NK-92 (cell line): ENCODE results near the gene MOCOS.
"Not testable (repeated sequence)": the region's sequence is repeated elsewhere in the genome, so short reads cannot be mapped to it uniquely, and the experiment has no call there.

Experiments used
- DNase-seq: peaks from one replicate; lab custom pipeline; 2025; ENCODE audit not compliant: unreplicated experiment; lab: John Stamatoyannopoulos, UW

MOCOS gene, protein sequence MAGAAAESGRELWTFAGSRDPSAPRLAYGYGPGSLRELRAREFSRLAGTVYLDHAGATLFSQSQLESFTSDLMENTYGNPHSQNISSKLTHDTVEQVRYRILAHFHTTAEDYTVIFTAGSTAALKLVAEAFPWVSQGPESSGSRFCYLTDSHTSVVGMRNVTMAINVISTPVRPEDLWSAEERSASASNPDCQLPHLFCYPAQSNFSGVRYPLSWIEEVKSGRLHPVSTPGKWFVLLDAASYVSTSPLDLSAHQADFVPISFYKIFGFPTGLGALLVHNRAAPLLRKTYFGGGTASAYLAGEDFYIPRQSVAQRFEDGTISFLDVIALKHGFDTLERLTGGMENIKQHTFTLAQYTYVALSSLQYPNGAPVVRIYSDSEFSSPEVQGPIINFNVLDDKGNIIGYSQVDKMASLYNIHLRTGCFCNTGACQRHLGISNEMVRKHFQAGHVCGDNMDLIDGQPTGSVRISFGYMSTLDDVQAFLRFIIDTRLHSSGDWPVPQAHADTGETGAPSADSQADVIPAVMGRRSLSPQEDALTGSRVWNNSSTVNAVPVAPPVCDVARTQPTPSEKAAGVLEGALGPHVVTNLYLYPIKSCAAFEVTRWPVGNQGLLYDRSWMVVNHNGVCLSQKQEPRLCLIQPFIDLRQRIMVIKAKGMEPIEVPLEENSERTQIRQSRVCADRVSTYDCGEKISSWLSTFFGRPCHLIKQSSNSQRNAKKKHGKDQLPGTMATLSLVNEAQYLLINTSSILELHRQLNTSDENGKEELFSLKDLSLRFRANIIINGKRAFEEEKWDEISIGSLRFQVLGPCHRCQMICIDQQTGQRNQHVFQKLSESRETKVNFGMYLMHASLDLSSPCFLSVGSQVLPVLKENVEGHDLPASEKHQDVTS

DNA sequence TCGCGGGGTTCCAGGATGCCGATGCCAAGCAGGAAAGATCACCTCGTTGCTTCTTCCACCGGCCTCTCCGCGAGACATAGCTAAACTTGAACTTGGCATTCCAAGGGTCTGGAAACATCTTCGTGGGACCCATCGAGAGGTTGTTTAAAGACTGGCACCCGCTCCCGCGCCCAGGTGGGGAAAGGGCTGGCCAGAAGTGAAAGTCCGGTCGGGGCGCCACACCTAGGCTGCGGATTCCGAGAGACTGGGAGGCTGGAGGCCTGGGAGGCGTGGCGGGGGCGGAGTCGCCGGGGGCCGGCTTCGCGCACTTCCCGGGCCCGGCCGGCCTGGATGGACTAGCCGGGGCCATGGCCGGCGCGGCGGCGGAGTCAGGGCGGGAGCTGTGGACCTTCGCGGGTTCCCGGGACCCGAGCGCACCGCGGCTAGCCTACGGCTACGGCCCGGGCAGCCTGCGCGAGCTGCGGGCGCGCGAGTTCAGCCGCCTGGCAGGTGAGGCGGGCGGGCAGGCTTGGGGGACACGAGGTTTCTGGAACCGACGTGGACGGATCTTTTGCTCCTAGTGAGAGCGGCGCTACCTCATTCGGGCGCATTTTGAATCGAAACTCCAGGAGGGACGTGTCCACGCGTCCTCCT, at the start of gene MOCOS:
MOCOS (plus strand) TSS at position 305 of the 633 bp plus-strand sequence; CDS start at position 348, 43 bp downstream.
- DNase-seq = no peak

DNA sequence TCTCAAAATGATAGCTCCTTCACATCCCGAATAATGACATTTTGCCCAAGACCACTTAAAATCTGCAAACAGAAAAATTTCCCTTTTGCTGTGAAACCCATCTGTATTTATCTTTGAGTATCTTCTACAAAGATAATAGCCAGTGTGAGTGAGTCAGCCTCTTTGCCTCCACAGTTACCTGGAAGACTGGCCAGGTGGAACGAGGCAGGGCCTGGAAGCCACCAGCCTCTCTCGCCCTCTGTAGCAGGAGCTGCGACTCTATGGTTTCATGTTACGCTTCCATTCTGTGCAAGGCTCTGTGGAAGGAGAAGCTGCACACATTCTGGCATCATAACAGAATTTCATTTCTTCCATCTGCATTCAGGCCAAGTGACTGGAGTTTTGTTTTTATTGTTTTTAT, 48.1 kb upstream of the MOCOS start:
- no peak for DNase-seq

DNA sequence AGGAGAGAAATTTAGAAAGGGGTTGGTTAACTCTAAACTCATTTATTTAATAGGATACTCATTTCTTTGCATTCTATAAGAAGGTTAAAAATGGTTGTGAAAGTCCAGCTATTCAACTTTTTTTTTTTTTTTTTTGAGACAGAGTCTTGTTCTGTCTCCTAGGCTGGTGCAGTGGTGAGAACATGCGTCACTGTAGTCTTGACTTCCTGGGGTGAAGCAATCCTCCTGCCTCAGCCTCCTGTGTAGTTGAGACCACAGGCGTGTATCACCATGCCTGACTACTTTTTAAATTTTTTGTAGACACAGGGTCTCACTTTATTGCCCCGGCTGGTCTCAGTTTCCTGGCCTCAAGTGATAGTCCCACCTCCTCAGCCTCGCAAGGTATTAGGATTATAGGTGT, 45.7 kb upstream of the MOCOS start:
- DNase-seq = no peak

DNA sequence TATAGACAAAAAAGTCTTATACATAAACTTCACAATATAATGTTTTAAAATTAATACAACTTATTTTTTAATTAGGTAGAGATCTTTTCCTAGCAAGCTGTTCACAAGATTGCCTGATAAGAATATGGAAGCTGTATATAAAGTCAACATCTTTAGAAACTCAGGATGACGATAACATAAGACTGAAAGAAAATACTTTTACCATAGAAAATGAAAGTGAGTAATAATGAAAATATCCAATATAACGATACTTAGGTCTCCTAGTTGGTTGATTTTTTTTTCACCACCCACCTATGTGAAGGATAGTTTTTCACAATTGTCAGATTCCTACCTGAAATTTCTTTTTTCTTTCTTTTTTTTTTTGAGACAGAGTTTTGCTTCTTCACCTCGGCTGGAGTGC, 44.5 kb upstream of the MOCOS start:
- no peak for DNase-seq

DNA sequence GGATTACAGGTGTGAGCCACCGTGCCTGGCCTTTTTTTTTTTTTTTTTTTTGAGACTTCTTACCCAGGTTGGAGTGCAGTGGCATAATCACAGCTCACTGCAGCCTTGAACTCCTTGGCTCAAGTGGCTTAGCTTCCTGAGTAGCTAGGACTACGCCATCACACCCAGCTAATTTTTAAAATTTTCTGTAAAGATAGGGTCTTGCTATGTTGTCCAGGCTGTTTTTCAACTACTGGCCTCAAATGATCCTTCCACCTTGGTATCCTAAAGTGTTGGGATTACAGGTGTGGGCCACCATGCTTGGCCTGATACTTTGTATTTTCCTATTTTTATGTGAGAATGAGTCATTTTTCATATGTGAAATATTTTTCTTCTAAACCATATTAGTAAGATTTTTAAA, 43.9 kb upstream of the MOCOS start:
- no peak for DNase-seq

DNA sequence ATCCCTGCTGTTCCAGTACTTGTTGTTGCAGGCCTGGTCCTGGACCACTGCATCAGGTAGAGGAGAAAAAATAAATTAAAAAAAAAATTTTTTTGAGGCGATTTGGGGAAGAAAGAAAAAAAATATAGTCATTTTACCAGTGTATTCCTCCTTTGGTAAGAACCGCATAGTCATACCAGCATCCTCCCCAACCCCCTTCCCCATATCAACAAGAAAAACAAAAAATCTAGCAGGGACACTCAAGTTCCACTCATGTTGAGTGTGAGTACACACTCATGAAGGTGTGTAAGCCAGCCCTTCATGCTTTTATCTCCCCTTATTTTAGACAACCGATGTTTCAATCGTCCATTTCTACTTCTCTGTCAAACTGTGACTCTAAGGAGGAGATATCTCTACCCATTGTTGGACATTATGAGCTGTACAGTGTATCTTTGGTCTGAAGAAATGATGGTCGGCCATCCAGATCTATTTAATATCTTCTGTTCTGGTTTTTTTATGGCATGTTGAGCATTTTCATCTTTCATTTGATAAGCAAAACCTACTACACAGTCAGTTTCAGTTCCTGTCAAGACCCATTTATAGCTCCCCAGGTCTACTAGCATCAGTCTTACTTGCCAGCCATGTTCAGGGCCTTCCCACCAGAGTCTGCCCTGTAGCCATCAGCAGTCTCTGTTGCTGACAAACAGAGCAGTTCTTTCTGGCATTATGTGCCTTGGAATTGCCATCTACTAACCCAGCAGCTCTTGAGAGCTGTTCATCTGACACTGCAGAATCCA, 37.6 kb upstream of the MOCOS start:
- no peak for DNase-seq

DNA sequence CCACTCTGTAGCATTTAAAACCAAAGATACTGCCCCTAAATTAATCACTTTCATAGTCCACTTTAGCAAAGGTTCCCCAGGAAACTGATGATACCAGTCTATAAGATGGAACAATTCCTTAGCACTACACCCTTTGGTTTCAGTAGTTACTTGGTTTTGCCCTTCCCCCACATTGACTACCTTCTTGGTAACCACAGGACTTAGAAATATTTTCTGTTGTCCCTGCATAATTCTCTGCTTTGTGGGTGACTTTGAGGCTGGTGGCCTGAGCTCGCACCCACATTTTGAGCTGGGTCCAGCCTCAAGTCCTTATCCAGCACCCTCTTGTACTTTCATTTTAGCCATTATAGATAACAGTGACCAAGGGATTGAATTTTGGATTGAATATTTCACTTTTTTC, 34.5 kb upstream of the MOCOS start:
- DNase-seq = no peak

DNA sequence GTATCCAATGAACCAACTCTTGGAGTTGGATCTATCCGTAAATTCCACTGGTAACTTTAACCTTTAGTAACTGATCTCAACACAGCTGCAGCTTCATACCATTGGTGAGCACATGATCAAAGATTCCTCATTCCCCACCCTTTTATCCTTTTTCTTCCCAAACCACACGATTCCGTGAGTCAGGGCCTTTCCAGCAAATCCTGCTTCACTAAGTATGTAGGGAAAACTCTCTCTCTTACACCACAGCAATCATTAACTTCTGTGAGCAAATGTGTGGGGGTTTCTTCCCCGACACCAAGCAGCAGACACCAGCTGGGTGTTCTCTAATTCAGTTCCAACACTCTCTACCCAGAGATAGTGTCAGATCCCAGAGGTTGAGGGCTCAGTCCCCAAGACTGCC, 34.1 kb upstream of the MOCOS start:
- DNase-seq = no peak

DNA sequence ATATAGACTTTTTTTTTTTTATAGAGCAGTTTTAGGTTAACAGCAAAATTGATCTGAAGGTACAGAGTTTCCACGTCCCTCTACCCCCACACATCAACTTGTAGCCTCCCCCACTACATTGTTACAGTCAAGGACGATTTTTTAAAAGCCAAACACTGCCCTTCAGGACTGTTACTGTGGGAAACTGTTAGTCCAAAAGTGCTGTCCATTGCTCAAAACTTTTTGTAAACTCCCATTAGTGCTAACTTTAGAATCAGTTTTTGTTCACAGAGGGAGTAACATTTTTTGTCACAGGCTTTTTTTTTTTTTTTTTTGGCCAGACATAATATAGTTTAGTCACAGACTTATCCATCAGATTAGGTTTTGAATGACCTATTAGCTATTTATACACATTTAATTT, 33.5 kb upstream of the MOCOS start:
- DNase-seq = no peak

DNA sequence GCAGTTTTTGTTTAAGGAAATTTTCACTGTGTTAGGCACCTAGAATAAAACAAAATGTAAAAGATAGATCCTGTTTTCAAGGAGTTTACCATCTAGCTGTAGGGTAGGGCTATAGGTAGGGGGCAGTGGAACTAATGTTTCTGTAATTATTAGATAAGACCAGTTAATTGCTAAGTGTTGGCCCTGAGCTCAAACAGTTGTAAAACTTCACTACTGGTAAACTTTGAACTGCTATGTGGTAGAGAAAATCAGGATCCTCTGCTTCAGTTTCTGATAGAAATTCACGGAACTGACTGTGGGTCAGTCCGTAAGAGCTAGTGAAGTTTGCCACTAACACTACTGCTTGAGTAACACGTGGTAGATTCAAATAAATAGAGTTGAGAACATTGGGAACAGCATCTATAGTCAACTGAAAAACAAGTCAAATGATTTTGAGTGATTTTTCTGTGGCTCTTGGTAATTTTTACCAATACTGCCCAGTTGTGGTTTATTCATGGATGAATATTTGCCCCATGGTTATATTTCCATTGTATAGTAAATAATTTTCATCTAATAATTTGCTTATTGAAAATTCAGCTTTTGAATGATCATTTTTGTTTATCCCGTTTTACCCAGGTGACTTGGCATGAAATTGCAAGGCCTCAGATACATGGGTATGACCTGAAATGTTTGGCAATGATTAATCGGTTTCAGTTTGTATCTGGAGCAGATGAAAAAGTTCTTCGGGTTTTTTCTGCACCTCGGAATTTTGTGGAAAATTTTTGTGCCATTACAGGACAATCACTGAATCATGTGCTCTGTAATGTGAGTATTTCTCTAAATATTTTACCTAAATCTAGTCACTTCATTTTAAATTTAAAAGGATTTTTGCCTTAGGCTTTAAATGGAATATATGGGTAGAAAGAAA, 31.2 kb upstream of the MOCOS start:
- no peak for DNase-seq

DNA sequence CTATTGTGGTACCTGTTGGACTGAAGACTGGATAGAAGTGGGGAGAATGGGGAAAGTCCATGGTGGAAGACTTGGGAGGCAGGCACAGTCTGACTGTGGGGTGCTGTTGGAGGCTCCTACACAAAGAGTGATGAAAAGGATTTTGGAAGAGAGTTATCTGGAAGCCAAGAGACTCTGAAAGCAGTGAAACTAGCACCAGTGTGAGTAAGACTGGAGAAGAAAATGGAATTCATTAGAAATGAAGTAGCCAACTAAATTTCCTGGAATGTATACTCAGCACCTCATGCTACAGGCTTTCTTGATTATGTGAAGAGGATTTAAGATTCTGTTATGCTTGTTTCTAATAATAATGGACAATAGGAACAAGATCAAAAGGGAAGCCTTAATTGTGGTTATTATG, 29.9 kb upstream of the MOCOS start:
- no peak for DNase-seq

DNA sequence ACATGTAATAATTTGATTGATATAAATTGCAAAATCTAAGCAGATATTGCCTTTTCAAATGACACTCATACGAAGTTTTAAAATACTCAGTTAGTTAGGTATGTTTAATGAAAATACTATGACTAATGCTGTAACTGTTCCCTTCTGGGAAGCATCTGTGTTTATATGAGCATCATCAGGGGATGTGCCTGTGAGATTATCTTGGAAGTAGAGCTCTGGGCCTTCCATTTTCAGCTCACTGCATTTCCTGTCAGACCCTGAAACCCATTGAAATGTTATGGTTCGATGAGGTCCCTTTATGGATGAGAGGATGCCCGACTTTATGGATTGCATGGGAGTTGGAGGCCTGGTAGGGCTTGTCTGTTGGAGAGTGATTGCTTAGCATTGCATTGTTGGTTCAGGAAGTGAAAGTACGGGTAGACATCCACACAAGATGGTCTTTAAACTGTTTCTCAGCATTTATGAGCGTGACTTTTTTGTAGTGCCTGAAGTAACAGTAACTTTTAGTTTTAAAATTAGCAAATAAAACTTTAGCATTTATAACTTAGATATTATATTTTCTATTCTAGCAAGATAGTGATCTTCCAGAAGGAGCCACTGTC, 28.9 kb upstream of the MOCOS start:
- no peak for DNase-seq

DNA sequence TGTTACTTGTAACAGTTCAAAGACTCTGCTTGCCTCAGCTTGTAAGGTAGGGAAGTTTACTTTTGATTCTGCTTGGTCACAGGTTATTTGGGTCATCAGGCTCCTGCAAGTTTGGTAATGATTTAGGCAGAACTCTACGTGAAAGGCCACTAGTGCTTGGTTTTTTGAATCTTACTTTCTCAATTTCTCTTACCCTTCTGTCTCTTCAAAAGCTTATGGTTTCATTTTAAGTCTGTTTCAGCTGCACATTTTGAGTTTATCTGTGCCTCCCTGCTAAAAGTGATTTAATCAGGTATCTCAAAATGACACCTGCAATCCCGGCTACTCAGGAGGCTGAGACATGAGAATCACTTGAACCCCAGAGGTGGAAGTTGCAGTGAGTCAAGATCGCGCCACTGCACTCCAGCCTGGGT, 26.3 kb upstream of the MOCOS start:
- no peak for DNase-seq

DNA sequence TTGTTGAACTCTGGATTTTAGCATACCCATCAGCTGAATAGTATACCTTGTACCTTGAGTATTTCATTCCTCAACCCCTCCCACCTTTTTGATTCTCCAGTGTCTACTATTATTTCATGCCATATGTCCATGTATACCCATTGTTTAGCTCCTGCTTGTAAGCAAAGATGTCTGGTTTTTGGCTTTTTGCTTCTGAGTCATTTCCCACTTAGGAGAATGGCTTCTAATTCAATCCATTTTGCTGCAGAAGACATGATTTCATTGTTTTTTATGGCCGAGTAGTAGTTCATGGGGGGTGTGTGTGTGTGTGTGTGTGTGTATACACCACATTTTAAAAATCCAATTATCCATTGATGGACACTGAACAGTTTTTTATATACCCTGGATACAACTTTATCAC, 24.3 kb upstream of the MOCOS start:
- no peak for DNase-seq

DNA sequence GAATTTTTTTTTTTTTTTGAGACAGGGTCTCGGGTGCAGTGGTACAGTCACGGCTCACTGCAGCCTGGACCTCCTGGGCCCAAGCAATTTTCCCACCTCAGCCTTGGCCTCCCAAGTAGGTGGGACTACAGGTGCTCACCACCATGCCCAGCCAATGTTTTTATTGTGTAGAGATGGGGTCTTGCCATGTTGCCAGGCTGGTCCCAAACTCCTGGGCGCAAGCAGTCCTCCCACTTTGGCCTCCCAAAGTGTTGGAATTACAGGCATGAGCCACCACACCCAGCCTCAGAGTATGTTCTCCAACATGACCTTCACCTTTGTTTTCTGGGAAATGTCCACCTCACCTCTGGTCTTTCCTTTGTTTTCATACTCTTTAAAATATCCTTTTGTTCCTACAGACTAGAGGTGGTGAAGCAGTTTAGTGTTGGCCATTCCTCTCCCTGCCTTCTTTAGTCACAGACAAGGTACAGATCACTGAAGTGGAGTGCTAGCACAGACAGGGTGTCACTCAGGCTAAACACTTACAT, 19.5 kb upstream of the MOCOS start:
- DNase-seq = no peak

DNA sequence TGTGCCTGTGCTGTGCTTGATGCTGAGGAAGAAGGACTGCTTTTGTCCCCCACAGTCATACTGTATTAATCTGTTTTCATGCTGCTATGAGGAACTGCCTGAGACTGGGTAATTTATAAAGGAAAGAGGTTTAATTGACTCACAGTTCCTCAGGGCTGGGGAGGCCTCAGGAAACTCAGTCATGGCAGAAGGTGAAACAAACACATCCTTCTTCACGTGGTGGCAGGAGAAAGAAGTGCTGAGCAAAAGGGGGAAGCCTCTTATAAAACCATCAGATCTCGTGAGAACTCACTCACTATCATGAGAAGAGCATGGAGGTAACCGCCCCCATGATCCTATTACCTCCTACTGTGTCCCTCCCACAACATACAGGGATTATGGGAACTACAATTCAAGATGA, 19.0 kb upstream of the MOCOS start:
- DNase-seq = not testable (repeated sequence)

DNA sequence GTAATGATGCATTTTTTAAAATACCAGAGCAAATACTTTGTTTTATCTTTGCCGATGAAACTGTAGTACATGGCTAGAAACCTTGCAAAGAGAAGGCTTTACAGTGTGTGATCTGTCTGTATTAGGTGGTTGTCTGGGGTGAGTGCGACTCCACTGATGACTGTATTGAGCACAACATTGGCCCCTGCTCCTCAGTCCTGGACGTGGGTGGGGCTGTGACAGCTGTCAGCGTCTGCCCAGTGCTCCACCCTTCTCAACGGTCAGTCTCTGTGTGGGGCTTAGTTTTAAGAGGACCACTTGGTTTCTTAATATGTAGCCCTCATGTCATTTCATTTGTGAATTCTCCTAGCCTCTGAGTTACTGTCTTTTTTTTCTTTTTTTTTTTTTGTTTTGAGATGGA, 17.4 kb upstream of the MOCOS start:
- no peak for DNase-seq

DNA sequence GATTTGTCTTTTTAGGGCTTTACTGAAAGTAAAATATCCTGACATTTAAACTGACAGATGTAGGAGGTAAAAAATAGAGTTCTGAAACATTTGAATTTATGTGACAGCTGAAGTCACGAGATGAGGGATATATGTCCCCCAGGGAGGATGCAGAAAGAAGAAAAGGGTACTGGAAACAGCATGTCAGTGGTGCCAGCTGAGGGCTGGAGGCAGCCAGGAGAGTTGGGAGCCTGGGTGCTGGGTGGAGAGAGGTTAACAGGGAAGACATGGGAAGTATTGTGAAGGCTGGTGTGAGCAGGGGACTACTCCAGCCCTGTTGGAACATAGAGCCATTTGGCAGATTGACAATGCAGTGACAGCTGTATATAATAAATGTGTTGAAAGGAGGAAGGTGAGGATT, 11.8 kb upstream of the MOCOS start:
- DNase-seq = no peak

DNA sequence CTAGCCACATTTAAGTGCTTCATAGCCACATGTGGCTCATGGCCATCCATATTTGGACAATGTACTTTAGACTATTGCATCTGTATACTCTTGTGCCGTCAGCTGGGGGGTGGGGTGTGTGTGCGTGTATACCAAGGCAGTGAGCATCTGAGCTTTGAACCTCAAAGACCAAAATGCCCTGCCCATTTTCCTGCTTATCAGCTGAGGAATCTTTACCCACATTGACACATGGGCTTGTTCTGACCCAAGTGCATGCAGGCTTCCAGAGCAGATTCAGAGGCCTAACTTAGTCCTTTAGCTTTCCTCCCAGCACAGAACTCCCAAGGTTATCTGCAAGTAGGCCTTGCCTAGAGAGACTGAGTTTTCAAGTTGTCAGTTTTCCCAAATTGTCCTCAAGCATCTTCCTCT, 11.1 kb upstream of the MOCOS start:
- DNase-seq = no peak
